GM12892 (cell line): ENCODE results near the gene PLPPR3.

Source experiments
- DNase-seq: peaks from one replicate; pipeline ENCODE4 v3.0.0; 2011; ENCODE audit not compliant: insufficient read length
- FAIRE-seq: peaks from 2 replicates; lab custom pipeline; 2011; peaks lifted over from hg19 to GRCh38; lab: Jason Lieb, UNC
- POLR2A ChIP-seq: IDR thresholded peaks from 2 replicates; pipeline ENCODE4 v1.6.1; 2011; ENCODE audit warnings: low read depth, low read length, control low read depth
- POLR2AphosphoS5 ChIP-seq: IDR thresholded peaks from 2 replicates; pipeline ENCODE4 v1.6.1; 2011; ENCODE audit warnings: low read depth, low read length, control low read depth
- TAF1 ChIP-seq: IDR thresholded peaks from 2 replicates; pipeline ENCODE4 v1.6.1; 2011; ENCODE audit warnings: low read depth, mild to moderate bottlenecking, control low read depth, low read length, borderline replicate concordance

Gene PLPPR3

DNA sequence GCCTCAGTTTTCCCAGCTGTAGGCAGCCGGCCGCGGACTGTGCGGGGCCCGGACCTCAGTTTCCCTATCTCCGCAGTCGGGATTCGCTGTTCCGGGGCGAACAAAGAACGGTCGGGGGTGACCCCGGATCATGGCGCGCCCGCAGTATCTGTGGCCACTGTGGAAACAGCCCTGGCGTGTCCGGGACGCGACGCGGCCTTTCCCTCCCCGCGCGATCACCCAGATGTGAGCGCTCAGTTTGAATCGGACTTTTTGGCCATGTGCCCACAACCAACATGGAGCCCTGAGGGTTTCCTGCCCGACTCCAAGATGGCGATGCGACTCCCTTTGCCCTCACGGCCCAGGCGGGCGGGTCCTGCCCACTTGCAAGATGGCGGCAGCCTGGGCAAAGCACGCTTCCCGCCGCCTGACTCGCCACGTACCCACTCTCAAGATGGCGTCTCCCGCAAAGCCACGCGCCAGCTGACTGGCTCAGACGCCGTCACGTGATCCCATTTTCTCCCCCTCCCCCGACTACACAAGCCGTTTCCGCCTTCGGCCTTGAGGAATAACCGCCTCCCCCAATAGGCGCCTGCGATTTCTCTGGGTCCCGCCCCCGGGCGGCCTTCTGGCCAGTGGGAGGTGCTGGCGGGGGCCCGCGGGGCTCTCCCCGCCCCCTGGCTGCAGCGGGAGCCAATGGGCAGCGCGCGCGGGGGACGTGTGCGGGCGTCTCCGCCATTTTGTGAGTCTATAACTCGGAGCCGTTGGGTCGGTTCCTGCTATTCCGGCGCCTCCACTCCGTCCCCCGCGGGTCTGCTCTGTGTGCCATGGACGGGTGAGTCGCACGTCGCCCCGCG lies 24.8 kb downstream of the PLPPR3 start, which contains the start of gene PTBP1:
PTBP1 (plus strand) TSS at position 761 of the 836 bp plus-strand sequence; CDS start at position 807, 46 bp downstream.
- DNase-seq (peak; percentile 99), FAIRE-seq (peak; percentile 100)

DNA sequence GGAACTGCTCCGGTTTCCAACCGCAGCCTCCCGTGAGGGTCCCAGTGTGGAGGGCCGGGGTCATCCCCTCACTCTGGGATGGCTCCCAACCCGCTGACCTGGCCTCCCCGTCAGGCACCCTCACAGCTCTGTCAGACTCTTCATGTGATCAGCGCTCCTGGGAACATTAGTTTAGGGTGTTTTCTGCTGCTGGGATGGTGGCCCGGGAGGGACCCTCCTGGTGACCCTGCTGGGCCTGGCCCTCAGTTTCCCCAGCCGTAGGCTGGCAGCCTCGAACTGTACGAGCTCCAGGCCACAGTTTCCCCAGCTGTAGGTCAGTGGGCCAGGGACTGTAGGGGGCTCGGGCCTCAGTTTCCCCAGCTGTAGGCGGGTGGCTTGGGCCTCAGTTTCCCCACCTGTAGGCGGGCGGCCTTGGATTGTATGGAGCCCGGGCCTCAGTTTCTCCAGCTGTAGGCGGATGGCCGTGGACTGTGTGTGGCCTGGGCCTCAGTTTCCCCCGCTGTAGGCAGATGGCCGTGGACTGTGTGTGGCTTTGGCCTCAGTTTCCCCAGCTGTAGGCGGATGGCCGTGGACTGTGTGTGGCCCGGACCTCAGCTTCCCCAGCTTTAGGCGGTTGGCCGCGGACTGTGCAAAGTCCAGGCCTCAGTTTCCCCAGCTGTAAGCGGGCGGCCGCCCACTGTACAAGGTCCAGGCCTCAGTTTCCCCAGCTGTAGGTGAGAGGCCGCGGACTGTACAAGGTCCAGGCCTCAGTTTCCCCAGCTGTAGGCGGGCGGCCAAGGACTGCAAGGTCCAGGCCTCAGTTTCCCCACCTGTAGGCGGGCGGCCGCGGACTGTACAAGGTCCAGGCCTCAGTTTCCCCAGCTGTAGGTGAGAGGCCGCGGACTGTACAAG lies 25.8 kb downstream of the PLPPR3 start:
- FAIRE-seq (no peak), DNase-seq (no peak)
- TF ChIP-seq POLR2AphosphoS5 (no peak), POLR2A (no peak), TAF1 (no peak)

More for the DNA sequence above, 24.8 kb downstream of the PLPPR3 start, which contains the start of gene PTBP1:
- TF ChIP-seq TAF1 = peak; percentile 83
- peak; percentile 97 for TF ChIP-seq POLR2AphosphoS5
- TF ChIP-seq POLR2A = peak; percentile 94

DNA sequence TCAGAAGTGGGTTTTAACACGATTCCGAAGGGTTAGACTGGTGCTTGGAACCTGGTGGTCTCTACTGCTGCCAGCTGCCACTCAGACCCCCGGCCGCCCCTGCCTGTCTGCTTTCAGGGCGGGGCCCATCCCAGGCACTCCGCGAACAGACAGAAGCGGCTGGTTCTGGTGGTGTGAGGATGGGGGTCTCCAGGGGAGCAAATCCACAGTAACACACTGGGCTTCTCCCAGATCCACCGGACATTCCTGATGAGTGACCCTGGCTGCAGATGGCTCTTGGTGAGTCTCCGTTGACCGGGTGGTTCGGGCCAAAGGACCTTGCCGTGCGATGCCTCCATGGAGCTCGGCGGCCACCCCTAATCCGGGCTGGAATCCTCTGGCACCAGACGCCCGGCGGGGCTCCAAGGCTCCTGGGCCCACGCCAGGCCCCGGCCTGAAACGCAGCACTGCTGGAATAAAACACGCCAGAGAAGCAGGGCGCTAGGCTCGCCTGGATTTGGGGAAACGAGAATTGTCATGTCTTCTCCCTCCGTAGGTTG lies 26.6 kb downstream of the PLPPR3 start:
- TF ChIP-seq POLR2A = no peak
- no peak for TF ChIP-seq POLR2AphosphoS5
- no peak for TF ChIP-seq TAF1
- DNase-seq (no peak), FAIRE-seq (no peak)

DNA sequence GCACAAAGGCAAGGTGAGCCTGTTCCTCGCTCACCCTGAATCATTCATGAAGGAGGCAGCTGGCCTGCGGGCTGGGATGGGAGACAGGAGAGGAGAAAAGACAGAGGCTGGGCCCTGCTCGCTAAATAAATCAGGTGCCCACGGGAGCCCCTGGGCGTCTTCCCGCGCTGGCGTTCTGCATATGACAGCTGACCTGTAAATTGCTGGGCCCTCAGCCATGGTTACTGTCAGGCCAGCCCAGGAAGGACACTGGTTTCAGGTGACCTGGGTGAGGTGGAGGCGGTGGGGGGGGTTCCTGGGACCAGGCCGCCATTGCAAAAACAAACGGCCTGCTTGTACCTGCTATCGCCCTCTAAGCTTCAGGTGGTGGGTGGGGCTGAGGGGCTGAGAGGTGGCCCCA lies 27.9 kb downstream of the PLPPR3 start:
- FAIRE-seq (no peak), DNase-seq (no peak)
- TF ChIP-seq TAF1 (no peak), POLR2AphosphoS5 (no peak), POLR2A (no peak)

DNA sequence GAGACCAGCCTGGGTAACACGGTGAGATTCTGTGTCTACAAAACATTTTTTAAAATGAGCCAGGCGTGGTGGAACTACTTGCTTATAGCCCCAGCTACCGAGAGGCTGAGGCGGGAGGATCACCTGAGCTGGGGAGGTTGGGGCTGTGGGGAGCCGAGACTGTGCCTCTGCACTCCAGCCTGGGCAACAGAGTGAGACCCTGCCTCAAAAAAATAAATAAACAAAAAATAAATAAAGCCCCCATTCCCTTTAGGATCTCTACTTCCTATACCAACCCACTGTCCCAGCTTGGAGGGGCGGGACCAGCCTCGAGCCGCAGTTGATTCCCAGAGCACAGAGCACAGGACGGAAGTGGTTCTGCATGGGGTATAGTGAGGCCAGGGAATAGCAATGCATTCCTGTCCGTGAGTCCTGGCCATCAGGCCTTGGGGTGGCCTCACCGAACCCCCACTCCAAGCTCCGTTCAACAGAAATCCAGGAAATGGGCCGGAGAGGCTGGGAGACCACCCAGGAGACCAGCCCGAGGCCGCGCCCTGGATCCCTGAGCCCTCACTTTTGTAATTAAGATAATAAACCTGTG lies 29.4 kb downstream of the PLPPR3 start:
- TF ChIP-seq POLR2AphosphoS5 = no peak
- no peak for TF ChIP-seq TAF1
- no peak for TF ChIP-seq POLR2A
- no peak for DNase-seq
- no peak for FAIRE-seq

DNA sequence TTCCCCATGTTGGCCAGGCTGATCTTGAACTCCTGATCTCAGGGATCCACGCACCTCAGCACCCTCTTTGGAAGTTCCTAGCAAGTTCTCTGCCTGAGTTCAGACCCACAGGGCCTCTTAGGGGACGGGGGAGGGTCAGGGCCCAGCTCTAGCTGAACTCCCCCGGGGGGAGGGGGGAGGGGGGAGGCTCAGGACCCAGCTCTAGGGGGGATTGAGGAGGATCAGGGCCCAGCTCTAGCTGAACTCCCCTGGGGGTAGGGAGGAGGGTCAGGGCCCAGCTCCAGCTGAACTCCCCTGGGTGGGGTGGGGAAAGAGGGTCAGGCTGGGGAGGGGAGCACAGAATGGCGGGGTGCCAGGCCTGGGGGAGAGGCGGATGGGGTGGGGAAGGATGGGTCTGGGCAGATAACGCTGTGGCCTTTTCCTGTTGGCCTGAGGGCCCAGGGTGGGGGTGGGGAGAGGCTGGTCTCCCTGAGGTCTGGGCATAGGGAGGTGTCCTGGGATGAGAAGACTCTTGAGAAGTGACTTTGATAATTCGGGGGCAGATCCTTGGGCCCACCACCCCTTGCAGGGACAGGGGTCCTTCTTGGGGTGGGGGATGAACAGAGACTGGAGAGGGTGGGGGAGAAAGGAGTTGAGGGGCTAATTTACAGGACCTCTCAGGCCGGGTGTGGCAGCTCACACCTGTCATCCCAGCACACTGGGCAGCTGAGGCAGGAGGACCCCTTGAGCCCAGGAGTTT lies 30.0 kb downstream of the PLPPR3 start:
- no peak for DNase-seq
- FAIRE-seq = no peak
- TF ChIP-seq POLR2AphosphoS5 = no peak
- TF ChIP-seq POLR2A = no peak

DNA sequence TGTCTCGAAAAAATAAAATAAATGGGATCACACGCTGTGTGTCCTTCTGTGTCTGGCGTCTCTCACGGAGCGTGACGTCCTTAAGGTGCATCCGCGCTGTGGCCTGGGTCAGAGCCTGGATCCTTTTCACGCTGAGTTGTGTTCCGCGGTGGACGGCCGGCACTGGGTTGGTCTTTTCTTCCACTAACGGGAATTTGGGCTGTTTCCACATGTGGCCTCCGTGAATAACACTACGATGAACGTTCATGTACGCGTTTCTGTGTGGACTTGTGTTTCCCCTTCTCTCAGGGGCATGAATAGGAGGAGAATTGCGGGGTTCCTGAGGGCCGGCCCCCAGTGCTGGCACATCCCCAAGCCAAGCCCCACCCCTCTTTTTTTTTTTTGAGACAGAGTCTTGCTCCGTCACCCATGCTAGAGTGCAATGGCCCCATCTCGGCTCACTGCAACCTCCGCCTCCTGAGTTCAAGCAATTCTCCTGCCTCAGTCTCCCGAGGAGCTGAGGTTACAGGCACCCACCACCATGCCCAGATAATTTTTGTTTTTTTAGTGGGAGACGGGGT lies 30.7 kb downstream of the PLPPR3 start:
- no peak for FAIRE-seq
- DNase-seq = no peak
- TF ChIP-seq POLR2A (no peak), POLR2AphosphoS5 (no peak), TAF1 (no peak)

DNA sequence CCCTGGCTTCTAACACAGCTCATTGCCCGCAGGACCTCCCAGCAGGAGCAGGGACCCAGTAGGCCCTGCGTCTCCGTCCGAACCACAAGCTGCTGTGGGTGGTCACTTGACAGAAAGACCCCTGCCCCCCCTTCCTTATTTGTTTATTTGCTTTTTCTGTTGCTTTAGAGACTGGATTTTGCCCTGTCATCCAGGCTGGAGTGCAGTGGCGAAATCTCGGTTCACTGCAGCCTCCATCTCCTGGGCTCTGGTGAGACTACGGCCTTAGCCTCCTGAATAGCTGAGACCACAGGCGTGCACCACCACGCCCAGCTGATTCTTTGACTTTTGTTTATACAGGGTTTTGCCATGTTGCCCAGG lies 32.1 kb downstream of the PLPPR3 start:
- DNase-seq (no peak), FAIRE-seq (no peak)
- TF ChIP-seq POLR2AphosphoS5 (no peak), TAF1 (no peak), POLR2A (no peak)

DNA sequence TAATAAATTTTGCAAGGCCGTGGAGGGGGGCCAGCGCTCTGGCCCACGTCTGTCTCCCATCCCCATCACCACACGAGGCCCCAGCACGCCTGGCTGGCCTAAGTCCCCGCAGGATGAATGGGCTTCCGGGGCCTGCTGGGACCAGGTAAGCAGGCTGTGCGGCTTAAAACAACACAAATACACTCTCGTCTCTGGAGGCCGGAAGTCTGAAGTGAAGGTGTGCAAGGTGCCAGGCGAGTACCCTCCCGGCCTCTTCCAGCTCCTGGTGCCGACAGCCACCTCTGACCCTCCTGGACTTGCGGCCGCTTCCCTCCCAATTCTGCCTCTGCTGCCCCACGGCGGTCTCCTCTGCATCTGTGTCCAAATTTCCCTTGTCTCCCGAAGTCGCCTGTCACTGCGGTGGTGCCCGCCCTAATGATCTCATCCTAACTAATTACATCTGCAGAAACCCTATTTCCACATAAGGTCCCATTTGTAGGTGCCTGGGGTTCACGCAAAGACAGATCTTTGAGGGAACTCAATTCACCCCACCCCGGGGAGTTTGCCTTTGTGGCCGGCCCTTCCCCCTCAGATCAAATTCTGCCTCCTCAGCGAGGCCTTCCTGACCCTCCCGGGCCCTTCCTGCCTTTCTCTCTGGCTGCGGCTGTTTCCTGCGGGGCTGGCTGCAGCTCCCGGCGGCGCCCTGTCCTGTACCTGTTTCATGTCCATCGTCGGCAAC lies 32.6 kb downstream of the PLPPR3 start:
- TF ChIP-seq TAF1 = no peak
- no peak for FAIRE-seq
- no peak for DNase-seq

DNA sequence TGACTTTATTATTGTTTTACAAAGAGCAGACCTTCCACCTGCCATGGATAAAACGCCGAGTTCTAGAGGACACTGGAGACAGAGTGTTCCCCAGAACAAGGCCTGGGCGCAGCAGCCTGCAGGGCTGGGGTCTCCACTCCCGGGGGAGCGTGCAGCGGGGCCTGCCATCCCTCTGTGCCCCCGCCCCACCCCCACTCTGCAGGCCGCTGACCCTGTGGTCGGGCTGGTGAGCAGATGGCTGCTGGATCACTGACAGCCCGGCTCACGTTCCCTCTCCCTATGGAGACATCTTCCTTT lies 33.1 kb downstream of the PLPPR3 start:
- TF ChIP-seq TAF1 = no peak
- no peak for TF ChIP-seq POLR2A
- TF ChIP-seq POLR2AphosphoS5 = no peak
- FAIRE-seq = no peak
- DNase-seq = no peak
